Measurements from ENCODE around the gene SPIN3.
"Not testable (repeated sequence)": the region's sequence is repeated elsewhere in the genome, so short reads cannot be mapped to it uniquely, and the experiment has no call there.

SPIN3 gene

DNA sequence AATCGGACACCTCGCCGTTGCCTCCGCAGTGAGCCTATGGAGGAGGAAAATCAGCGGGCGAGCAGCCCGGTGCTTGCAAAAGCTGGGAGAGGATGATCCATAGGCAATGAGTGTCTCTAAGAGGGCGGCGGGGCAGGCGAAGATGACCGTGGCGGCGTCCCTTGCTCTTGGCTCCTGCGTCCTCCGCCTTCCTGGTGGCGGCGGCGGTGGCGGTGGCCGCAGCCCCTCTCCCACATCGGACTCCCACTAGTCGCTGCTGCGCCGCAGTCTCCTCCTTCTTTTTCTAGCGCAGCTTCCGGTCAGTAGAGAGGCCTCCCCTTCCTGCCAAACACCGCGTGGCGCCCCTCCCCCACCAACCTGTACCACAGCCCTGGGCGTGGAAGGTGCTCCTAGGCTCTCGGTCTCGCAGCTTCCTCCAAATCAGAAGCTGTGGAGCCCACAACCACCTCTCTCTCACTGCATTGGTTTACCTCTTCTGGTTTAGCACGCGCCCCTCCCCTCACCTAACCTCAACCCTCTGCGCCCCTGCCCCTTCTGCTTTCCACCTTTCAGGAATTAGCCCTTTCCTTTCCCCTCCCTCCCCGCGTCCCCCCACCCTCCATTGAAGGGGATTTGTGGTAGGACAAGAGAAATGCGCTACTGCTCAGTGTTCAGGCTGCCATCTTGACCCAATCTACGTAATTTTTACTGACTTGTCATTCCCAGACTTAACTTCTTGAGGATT lies at the start of gene SPIN3:
TSS of gene SPIN3 (minus strand) at position 271 of the 724 bp plus-strand sequence. CDS start 594 bp downstream, outside the sequence.
- peak; percentile 70 for DNase-seq

DNA sequence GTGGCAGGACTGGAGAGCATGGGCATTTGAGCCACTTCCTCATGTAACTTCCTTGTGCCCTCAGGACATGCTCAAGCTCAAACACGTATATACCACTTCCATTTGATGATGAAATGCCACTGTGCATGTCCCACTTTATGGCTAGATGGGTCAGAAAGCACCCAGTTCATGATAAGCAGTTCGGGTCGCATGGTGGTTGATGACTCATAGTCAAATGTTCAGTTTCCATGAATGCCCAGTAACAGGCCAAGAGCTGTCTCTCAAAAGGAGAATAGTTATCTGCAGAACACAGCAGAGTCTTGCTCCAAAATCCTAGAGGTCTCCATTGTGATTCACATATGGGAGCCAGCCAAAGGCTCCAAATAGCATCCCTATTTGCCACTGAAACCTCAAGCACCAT lies 48.9 kb upstream of the SPIN3 start:
- DNase-seq, result no peak

DNA sequence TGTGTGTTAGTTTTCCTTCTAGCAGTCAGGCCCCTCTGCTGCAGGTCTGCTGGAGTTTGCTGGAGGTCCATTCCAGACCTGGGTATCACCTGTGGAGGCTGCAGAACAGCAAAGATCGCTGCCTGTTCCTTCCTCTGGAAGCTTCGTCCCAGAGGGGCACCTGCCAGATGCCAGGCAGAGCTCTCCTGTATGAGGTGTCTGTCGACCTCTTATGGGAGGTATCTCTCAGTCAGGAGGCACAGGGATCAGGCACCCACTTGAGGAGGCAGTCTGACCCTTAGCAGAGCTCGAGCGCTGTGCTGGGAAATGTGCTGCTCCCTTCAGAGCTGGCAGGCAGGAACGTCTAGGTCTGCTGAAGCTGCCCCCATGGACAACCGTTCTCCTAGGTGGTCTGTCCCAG lies 41.9 kb upstream of the SPIN3 start:
- DNase-seq, result not testable (repeated sequence)

DNA sequence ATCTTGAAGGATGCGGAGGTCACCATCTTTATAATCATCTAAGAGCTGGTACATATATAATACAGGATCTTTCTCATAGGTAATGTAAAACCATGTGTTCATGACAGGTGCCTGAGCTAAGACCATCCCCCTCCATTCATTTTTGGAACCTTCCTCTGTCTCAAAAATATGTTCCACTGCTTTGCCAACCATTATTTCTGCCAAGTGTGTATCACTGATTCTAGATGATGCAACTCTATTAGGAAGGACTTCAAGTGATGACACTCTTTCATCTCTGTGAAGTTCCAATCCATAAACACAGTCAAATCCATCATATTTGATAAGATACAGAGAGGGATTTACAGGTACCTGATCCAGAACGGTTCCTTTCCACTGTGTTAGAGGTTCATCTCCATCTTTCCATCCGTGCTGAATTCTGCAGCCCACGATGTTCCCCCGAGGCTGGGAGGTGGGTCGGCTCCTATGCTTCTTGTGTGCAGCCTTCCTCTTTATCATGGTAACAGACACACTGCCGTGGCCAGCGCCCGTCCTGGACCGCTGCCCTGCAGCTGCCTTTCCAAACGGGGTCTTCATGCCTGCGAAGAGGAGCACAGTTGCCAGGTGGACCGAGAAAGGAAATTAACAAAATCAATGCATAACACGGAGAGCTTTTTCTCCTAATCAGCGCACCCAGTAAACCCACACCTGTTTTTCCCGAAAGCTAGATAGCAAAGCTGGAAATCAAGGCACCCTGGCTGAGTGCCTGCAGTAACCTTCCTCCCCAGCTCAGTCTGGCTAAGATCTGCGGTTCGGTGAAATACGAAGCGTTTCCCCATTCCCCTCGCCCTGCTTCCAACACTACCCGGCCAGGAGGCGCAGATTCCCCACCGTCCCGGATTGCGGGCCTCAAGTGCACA lies 718 bp downstream of the SPIN3 start:
- no peak for DNase-seq

DNA sequence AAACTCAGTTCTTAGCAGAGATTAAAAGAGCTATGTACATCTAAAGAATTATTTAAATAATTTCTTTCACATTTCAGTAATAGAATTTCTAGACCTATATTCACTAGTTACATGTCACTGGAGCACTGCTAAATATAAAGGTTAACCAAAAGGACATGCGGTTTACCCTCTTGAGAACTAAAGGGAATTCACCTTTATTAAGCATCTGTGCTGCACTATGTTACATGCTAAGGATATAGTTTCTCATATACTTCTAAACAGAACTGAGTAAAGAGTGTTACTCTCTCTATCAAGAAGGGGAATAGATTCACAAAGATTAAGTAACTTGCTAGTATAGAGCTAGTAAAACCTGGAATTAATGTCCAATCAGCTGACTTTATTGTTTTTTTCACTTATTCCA lies 7.6 kb downstream of the SPIN3 start:
- DNase-seq, result no peak

DNA sequence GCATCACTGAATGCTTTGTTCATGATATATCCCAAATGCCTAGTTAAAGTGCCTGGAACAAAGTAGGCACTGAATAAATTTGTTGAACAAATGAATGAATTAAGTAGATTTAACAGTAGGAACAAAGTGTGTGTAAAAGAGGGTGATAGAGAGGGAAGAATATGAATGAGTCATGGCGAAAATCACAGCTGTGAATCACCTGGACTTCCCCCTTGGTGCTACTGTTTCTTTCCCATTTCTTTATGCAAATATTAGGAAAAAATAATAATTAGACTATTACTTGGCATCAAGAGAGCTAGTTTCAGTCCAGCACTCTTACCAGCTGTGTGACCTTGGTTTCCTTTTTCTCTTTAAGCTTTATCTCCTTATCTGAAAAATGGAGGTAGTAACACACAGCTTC lies 9.2 kb downstream of the SPIN3 start:
- DNase-seq, result no peak

DNA sequence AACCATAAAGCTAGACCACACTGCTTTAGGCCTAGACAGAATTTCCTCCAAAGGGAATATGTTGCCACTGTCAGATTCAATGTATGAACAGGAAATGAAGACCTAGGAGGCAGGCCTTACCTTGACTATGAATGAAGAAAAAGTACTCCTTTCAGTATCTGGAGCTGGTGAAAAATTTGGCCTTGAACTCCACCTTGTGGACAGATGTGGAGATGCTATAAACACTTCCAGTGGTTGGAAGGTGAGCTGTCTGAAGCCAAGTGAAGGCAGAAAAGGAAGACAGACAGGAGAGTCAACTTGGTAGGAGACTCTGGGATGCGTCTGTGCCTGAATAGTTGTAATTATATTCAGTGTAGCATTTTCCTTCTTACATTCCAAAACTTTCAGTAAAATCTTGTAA lies 17.2 kb downstream of the SPIN3 start:
- no peak for DNase-seq

DNA sequence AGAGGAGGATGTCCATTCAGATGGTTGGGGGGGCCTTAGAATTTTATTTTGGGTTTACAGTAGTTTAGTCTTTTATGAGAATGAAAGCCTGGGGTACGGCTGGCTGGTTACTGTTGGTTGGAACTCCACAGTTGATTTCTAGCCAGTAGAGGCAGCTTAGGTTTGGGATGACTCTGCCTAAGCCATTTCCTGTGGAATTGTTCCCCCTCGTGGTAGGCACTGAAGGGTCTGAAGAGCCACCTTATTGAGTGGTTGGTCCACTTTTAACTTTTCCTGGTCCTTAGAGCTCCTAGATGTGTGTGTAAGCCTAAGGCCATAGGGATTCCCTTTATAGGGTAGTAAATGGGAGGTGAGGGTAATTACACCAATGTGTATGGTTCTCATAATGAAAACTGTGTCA lies 19.7 kb downstream of the SPIN3 start:
- DNase-seq, result no peak

DNA sequence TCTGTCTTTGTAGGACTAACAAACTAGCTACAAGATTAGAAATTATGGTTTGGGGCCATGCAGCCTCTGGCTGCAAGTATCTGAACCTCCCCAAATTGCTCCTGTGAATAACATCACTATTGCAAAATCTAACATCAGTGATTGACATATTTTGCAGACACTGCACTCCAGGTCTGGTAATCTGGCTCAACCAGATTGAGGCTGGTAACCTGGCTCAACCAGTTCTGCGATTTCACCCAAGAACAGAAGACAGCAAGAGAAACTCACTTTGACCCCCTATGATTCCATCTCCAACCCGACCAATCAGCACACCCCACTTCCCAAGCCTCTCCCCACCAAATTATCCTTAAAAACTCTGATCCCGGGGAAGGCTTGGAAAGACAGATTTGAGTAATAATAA lies 20.9 kb downstream of the SPIN3 start:
- DNase-seq, result no peak

DNA sequence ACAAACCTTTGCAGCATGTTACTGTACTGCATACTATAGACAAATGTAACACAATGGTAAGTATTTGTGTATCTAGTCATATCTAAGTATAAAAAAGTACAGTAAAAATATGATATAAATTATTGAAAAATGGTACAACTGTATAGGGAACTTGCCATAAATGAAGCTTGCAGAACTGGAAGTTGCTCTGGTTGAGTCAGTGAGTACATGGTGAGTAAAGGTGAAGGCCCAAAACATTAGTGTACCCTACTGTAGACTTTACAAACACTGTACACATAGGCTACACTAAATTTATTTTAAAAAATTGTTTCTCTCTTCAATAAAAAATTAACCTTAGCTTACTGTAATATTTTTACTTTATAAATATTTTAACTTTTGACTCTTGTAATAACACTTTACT lies 25.8 kb downstream of the SPIN3 start:
- DNase-seq, result no peak

DNA sequence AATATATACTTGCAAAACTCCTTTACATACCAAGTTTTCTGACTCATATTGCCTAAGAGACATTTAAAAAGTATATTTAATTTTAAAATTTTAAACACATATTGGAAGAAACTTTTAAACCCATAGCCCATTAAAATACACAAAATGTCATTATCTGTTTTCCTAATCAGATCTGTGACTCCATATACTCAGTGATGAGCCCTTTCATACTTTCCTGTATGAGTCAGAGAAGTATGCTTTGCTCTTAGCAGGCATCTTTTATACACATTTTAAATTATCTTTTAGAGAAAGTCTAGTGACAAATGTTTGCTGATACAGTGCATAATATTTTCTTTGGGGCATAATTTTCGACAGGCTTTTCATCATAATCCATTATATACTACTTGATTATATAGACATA lies 26.4 kb downstream of the SPIN3 start:
- no peak for DNase-seq

DNA sequence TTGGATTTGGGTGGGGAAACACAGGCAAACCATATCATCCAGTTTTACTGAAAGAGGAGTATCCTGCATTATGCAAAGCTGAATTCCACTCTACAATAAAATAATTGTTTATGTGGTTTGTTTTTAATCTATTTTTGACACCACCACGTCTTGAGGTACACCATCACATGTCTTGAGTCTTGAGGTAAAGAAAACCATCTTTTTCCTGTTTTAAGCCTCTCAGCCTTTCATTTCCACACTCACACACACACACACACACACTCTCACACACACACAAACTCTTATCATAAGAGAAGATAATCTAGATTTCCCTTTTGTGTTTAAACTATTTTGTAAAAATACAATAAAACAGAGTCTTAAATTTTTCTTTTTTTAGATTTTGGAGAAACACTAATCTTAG lies 32.0 kb downstream of the SPIN3 start:
- no peak for DNase-seq

DNA sequence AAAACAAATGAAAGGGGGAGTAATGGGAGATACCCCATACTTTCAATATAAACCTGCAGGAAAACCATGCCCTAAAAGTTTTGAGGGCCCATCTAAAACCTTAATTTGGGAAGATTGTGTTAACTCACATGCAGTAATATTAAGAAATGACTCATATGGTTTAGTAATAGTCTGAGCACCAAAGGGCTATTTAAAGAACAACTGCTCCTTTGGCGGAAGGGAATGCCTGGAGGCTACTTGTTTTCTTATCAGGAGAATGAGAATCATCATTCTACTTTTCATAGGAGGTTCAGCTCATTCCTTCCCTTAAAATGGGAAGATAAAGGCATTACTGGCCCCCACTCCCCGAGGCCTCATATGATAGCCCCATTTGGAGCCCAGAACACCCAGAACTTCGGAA lies 47.6 kb downstream of the SPIN3 start:
- no peak for DNase-seq

DNA sequence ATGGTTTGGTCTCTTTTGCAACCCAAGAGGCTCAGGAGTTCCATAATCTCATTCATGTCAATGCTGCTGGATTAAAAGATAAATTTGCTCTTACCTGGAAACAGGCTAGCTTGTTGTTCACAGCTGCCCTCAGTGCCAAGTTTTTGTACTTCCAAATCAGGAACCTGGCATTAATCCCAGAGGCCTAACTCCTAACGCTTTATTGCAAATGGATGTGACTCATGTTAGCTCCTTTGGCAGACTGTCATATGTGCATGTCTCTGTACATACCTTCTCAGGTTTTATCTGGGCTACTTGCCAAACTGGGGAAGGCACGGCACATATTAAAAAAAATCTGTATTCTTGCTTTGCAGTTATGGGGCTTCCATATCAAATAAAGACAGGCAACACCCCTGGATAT lies 49.1 kb downstream of the SPIN3 start:
- not testable (repeated sequence) for DNase-seq

DNA sequence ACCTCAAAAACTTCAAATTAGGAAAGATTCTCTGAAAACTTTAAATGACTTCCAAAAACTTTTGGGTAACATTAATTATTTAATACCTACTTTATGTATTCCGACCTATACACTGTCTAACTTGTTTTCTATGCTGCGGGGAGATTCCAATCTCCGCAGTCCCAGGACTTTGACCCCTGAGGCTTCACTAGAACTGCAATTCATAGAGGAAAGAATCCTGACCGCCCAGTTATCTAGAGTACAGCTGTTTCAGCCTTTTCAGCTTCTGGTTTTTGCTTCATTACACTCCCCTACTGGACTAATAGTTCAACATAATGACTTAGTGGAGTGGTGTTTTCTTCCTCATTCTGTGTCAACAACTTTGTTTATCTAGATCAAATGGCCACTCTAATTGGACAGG lies 50.1 kb downstream of the SPIN3 start:
- DNase-seq, result not testable (repeated sequence)

DNA sequence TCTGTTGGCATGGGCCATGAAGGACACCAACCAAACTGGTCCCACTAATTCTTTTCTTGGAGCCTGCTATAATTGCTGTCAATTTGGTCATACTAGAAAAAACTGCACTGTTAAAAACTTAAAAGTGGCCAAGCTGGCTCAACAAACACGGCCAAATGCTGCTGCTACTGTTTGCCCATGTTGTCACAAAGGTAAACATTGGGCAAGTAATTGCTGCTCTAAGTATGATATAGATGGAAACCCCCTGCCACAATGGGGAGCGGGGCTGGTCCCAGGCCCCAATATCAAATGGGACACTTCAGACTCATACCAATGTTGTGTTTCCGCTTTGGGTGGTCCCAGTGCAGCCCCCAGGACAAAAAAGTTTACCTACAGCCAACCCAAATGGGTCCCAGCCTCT lies 52.1 kb downstream of the SPIN3 start:
- DNase-seq, result no peak

All from NCI-H524 treated with DMSO at 0.1 percent for 48 hours (cell line).